SKM-1 treated with dmso at 0.1 percent for 144 hours (cell line): ENCODE measurements around the gene TNIP2.

Experiments used
- DNase-seq: peaks from one replicate; lab custom pipeline; 2025; ENCODE audit not compliant: unreplicated experiment; lab: John Stamatoyannopoulos, UW

Gene TNIP2, protein sequence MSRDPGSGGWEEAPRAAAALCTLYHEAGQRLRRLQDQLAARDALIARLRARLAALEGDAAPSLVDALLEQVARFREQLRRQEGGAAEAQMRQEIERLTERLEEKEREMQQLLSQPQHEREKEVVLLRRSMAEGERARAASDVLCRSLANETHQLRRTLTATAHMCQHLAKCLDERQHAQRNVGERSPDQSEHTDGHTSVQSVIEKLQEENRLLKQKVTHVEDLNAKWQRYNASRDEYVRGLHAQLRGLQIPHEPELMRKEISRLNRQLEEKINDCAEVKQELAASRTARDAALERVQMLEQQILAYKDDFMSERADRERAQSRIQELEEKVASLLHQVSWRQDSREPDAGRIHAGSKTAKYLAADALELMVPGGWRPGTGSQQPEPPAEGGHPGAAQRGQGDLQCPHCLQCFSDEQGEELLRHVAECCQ

DNA sequence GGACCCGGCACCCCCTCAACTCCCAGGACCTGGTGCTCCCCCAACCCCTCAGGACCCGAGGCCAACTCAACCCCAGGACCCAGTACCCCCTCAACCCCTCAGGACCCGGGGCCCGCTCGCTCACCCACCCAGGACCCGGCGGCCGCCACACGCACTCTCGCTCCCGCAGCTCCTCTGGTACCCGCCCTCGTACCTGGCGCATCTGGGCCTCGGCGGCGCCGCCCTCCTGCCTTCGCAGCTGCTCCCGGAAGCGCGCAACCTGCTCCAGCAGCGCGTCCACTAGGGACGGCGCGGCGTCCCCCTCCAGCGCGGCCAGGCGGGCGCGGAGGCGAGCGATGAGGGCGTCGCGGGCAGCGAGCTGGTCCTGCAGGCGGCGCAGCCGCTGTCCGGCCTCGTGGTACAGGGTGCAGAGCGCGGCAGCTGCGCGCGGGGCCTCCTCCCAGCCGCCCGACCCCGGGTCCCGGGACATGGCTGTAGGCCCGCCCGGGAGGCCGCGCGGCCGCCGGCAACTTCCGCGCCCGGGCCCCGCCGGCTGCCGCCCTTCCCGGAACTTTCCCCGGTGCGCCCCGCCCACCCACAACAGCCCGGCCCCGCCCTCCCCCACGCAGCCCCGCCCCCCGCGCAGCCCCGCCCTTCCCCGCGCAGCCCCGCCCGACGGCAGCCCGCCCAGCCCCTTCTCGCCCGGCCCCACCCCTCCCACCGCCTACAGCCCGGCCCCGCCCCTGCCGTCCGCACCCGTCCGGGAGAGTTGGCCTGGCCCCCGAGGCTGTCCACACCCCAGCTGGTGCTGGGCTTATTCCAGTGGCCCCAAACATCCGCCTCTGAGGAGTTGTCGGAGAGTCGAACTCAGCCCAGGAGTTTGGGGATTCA is at the start of gene TNIP2:
TNIP2 (minus strand) TSS at position 516 of the 870 bp plus-strand sequence; CDS start at position 469, 47 bp downstream.
- peak; percentile 79 for DNase-seq

DNA sequence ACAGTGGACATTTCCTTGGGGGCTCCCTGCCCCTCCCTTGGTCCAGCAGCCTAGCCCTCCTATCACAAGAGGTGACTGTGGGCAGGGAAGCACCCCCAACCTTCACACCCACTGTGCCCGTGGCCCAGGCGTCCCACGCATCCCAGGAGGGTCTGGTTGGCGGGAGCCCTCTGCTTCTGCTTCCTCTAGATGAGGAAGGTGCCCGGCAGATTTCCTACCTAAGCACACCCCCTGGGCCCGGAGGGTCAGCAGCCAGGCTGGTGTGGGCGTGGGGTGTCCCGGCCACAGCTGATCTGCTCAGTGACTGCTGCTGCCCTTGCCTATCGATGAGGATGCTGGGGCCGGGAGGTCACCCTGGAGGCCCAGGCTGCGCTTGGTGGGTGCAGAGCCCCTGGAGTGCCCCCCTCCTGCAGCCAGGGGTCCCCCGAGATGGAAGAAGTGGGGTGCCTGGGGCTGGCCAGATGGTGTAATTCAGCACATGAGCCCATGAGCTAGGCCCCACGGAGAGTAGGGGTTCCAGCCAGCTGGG is 48.9 kb upstream of the TNIP2 start:
- no peak for DNase-seq

DNA sequence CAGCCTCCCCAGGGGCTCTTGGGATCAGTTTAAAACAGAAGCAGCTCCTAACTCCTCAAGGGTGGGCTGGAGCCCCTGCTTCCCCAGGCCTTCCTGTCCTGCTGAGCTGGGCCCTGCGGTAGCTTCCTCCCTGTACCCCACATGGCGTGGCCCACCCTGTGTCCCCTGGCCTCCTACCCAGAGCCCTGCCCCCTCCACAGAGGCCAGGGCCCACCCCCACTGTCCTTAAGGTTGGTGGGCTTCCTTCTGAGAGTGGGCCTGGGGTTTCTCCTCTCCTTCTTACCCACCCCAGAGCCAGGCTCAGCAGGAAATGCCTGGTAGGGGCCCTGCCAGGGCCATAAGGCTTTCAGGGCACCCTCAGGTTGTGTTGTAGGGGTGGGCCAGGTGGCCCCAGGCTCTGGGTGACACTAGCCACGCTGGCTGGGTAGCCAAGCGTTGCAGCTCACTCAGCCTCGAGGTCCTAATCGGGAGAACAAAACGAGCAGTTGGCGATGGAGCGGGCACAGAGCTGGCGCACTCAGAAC is 48.4 kb upstream of the TNIP2 start:
- DNase-seq = no peak

DNA sequence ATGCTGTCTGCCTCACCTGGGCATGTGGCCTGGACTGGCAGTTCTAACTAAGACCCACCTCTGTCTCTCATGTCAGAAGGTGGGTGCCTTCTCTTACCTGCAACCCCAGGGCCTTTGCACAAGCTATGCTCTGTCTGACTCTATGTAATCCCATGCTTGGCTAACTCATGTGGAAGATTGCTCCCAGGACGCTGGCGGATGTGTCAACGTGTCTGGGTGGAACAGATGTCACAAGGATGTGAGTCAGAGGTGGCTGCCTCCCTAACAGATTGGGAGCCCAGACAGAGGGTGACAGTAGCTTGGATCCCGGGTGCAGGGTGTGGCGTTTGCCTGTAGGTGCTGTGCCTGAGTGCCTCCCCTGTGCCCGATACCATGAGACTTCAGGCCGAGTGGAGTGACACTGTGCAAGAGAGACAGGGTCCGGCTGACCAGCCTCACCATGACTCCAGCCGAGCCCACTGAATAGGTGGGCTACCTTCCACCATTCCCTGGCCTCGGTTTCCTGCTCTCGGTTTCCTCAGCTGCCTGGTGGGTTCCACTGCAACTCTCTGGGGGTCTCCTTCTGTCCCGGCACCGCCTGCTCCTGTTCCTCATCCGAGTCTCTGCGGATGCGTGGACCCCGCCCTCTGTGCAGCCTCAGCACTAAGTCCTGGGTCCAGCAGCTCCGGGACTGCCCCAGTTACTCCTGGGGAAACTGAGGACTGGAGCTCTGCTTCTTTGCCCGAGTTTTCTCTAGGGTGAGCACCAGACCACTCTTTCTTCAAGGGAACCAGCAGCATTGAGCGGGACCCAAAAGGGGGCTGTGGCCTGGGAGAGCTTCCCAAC is 47.7 kb upstream of the TNIP2 start:
- DNase-seq = no peak

DNA sequence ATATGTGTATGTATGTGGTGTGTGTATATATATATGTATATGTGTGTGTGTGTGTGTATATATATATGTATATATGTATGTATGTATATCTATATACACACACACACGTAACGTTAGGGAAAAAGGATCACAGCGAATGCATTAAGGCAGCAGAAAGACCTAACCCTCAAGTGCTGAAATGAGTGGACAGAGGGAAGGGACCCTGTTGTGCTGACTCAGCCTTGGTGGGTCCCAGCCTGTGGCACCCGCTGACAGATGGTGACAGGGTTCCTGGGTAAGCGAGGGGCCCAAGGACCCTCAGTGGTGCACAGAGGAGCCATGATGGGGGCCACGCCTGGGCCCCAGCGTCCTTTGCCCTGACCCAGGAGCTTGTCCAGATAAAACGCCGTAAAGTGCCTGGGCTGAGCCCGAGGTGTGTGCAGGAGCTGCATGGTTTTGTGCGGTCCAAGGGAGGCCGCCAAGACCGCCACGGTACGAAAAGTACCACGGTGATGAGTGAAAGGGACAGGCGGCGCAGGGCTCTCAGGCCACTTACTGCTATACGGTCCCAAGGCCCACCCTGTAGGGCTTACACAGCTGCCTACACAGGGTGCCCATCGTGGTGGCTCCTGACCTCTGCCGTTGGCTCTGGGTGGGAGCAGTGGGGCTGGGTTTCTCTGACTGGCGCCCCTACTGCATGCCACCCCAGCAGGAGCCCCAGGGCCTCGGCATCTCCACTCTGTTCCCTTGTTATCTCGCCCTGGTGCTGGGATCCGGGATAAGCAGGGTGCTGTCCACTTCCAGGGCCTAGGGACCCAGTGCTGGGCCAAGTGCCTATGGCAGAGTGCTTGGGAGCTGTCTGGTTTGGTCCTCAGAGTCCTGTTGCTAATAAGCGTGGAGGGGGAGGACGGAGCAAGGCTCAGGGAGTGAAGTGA is 46.7 kb upstream of the TNIP2 start:
- DNase-seq = no peak

DNA sequence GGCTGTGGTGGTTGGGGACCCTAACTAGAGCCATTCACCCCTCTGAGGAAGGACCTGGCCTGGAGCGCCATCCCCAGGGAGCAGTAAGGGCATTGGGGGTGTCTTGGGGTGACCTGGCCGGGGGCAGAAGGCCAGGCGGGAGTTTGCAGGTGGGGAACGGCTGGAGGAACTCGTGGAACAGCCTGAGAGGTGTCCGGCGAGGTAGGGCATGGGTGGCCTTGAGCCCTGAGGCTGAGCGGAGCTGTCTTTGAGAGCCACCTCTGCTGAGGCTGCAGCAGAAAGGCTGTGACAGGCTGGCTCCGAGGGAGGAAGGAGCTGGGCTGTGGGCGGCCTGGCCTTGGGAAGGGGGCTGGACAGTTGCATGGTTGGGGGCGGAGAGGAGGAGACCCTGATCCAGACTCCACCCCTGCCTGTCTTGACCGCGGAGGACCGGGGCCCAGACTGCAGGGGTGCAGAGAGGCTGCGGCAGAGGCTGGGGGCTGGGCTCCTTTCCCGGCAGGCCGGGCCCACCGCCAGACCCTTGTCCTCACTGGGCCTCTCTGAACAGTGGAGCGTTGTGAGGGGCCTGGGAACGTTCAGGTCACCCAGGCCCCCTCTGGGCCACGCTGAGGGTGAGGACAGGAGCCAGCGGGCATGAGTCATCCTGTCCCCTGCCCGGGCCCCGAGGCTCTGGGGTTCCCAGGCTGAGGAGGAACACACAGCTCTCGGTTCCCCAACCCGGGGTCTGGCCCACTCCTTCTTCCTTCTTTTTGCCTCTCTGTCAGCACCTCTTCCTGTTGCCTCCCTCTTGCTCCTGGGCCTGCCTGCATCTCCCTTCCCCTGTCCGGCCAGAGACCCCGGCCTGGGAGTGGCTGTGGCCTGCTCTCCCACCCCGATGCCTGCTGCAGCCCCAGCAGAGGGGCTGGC is 44.8 kb upstream of the TNIP2 start:
- peak; percentile 97 for DNase-seq

DNA sequence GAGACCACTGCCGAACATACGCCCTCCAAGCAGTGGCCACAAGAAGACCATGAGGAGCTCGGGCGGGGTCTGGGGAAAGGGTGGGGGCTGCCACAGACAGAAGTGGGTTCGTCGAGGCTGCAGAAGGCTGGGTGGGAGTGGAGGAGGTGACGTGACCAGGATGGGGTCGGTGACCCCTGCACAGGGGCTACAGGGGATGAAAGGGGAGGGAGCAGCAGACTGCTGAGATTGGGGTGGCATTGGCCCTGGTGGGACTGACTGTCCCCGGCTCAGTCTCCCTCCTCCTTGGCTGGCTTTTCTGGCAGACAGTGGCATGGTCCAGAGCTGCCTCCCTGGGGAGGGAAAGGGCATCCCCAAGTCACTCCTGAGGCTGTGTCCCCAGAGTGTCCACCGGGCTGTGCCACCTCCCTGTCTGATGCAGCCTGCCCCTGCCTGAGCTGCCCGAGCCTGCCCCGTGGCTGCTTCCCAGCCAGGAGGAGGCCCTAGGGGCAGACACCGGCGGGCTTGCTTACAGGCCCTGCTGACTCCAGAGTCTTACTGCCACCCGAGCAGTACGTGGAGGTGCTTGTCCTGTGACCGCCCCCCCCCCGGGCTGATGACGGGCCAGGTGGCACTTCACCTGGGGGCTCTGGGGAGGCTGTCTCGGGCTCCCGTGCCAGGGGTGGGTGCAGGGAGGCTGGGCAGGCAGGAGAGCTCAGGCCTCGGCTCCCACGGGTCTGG is 44.0 kb upstream of the TNIP2 start:
- DNase-seq = no peak

DNA sequence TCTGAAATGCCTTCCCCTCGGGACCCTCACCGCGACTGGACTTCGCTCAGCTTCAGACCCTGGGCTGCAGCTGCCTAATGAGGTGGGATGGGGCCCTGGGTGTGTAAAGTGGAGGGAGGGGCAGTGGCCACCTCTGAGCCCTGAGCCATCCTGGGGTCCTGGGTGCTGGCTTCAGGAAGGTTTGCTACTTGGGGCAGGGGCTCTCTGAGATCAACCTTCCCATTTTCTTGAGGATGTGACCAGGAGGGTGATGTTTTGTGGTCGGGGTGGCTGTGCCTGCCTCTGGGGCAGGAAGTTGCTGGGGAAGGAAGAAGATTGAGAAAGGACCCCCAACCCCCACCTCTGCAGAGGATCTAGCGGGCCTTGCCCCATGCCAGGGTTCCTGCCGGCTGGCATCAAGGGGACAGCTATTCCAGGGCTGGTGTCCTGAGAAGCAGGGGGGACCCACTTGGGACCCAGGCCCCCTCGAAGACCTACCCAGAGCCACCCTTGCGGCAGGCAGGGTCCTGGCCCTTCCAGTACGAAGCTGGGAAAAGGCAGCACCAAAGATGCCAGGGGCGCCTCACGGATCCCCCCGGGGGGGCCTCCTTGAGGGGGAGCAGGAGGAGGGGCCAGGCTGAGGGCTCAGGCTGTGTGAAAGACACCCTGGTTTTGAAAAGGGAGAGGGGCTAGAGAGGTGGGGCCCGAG is 43.2 kb upstream of the TNIP2 start:
- peak; percentile 82 for DNase-seq

DNA sequence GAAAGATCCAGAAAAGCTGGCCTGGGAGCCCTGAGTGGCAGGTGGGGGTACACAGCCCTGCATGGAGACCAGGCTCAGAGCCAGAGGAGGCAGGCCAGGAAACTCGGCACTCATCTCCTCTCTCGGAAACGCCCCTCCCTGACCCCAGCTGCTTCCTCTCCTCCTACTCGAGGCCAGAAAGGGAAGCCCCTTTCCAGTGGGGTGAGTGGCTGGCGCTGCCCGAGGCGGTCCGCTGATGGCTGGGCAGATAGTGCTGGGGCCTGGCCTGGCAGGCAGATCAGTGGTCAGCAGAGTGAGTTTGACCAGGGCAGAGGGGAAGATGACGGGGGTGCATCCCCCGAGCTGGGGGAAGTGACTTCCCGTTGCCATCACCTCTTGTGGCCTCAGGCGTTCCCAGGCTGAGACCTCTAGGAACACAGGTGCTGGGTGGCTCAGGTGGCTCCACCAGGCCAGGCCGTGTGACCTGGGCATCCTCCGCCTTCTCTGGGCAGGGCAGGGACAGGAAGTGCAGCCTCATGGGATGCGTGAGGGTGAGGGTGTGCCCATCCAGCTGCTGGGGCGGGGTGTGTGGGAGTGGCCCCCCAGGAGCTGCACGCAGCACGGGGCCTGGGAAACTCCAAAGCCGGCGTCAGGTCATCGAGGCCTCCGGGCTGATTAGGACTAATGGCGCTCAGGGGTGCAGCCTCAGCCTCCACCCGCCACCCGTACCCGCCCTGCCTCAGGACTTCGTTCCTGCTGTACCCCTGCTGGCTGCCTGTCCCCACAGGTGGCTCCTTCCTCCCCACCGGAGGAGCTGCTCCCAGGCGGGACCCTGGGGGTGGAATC is 42.5 kb upstream of the TNIP2 start:
- DNase-seq = peak; percentile 71

DNA sequence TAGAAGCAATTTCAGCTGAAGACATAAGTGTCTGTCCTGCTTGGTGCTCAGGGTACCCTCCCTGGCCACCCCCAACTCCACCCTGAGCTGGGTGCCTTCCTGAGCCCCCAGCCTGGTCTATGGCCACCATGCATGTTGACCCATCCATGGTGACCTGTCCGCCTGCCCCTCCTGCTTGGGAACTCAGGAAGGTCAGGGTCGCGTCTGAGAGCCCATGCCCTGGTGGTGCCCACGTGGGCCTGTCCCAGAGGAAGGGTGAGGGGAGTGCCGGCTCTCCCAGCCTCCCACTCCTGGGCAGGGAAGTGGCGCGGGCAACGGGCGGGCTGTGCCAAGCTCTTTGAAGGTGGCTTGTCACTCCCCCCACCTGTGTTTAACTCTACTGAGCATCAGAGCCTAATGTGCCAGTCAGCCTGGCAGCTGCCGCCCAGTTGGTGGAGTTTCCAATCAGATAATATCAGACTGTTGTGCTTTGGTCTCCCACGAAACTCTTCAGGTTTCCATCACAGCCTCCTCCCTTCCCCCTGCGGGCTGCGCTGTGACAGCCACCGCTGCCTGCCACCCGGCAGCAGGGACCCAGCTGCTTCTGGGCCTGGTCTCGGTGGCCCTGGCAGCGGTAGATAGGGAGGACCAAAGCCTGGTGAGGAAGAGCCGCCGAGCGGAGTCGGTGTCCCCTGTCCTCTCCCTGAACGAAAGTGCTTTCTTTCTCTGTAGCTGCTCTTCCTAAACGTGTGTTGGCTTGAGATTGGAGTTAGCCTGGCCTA is 41.6 kb upstream of the TNIP2 start:
- DNase-seq = no peak

DNA sequence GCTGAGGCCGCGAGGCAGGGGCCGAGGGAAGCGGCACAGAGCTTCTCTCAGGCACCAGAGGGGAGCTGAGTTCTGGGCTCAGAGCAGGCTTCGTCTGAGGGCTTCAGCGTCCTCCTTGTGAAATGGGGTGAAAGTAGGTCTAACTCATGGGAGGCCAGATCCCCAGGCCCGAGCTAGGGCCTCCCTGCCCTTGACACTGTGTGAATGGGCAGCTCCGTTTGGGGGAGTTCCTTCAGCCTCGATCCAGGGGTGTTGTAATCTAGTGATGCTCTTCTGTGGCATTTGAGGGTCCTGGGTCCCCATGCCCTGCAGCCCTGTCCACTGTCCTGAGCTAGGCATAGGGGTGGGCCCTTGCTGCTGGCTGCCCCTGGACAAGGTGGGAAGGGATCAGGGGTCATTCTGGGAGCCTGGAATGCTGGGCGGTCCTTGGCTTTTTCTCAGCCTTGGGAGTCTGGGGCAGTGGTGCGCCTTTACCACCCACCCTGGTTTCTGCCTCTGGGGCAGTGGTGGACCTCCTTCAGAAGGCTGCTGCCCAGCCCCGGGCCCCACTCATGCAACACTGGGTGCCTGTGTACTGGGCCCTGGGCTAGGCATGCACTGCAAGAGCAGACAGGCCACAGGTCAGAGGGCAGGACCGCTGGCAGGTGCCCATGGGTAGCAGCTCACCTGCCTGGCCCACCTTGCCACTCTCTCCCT is 40.9 kb upstream of the TNIP2 start:
- DNase-seq = no peak

DNA sequence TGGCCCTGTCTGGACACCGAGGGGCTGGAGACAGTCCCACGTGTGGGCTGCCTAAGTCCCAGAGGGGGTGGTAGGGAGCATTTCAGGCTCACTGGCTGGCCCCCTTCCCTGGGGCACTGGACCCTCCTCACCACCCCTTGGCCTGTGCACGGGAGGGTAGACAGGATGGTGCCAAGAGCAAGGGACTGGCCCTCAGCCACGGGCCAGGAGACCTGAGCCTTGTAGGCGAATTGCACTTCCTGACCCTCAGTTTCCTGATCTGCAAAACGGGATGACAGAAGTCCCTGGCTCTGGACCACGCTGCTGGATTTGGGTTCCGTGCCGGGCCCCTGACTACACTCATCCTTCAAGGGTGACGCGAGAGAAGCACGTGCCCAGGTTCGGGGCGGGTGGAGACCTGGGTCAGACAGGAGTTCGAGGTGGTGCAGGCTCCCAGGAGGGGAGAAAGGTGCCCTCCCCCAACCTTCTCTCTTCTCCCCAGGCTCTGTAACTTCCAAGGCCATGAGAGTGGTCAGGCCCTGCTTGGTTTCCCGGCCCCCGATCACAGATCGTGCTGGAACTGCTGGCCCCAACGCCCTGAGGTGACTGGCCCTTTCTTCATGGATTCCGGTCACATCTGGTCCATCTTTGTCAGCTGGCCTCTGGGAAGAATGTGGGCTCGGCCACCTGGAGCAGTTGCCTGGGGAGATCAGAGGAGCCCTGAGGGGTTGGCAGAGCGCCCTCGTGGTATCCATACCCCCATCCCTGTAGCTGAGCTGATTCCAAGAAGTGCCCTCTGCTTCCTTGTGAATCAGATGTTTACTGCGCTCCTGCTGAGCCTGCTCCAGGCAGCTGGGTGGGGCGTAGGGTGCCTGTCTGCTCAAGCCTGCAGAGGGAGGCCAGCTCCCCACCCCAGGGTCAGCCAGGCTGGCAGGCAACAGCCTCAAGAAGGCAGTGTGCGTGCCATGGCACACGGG is 40.0 kb upstream of the TNIP2 start:
- DNase-seq = no peak

DNA sequence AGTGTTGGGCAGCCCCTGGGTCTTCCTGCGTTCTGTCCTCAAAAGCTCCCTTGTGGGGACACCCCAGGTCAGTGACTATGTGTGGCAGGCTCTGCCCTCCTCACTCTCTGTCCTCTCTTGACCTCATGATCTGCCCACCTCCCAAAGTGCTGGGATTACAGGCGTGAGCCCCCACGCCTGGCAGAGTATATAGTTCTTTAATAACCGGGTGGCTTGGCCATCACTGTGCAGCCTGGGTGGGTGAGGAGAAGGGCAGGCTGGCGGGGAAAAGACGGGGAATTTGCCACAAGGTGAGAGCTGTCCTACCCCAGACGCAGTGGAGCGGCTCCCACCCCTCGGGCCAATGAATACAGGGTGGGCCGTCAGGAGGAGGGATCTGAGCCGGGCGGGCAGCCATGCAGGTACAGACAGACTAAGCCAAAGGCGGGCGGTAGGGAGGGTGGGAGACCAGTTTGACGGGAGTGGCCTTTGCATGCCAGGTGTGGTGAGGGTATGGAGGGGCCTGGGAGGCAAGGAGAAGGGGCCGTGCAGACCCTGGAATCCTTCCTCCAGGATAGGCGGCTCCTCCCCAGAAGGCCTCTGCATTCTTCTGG is 39.3 kb upstream of the TNIP2 start:
- no peak for DNase-seq
